NB4 (cell line): ENCODE results near the gene COX7A2L.
A peak's percentile ranks its signal among the peaks of the same experiment; 100 is the strongest.

Experiments
- DNase-seq: peaks from one replicate; pipeline ENCODE4 v3.0.0; 2010; ENCODE audit warnings: low read depth
- H3K4me3 ChIP-seq: one replicate; pipeline ENCODE4 v1.5.1; 2011; ENCODE audit warnings: mild to moderate bottlenecking, low read depth, low read length, moderate library complexity
- CTCF ChIP-seq: IDR thresholded peaks from one replicate; pipeline ENCODE4 v1.5.1; 2012; ENCODE audit warnings: low read depth, low read length
- MAX ChIP-seq: IDR thresholded peaks from 2 replicates; pipeline ENCODE4 v1.6.1; 2011; ENCODE audit warnings: low read depth, low read length
- MYC ChIP-seq: IDR thresholded peaks from 2 replicates; pipeline ENCODE4 v1.6.1; 2011; ENCODE audit warnings: low read depth, low read length
- POLR2A ChIP-seq: IDR thresholded peaks from 2 replicates; pipeline ENCODE4 v1.6.1; 2011; ENCODE audit warnings: mild to moderate bottlenecking; ENCODE audit not compliant: insufficient read length; ENCODE audit errors: extremely low read depth

The COX7A2L gene

GRCh38 chr2:42340045-42340937, 20.7 kb downstream of the COX7A2L start:
- no peak for DNase-seq
- no peak for TF ChIP-seq POLR2A
- no peak for TF ChIP-seq CTCF
- TF ChIP-seq MYC, result no peak
- TF ChIP-seq MAX, result no peak

GRCh38 chr2:42339191-42339912, 21.7 kb downstream of the COX7A2L start:
- DNase-seq, result peak; percentile 19
- TF ChIP-seq CTCF, result peak; percentile 6
- TF ChIP-seq MYC, result no peak
- H3K4me3 ChIP-seq, result no peak overlapping the region

More at GRCh38 chr2:42340045-42340937, 20.7 kb downstream of the COX7A2L start:
- no peak overlapping the region for H3K4me3 ChIP-seq

GRCh38 chr2:42338567-42339190, 22.3 kb downstream of the COX7A2L start:
- TF ChIP-seq POLR2A (no peak), MAX (no peak), CTCF (no peak), MYC (no peak)
- no peak overlapping the region for H3K4me3 ChIP-seq
- no peak for DNase-seq

GRCh38 chr2:42337846-42338566, 23.0 kb downstream of the COX7A2L start:
- no peak for DNase-seq
- TF ChIP-seq POLR2A (no peak), MYC (no peak), MAX (no peak), CTCF (no peak)
- no peak overlapping the region for H3K4me3 ChIP-seq

- no peak for DNase-seq
- no peak for TF ChIP-seq MAX
- no peak for TF ChIP-seq POLR2A
- peak; percentile 32 for TF ChIP-seq CTCF
- H3K4me3 ChIP-seq, result no peak overlapping the region
Observed at GRCh38 chr2:42337356-42337820, 23.6 kb downstream of the COX7A2L start.
